Uterus (tissue), 2 donors: Measurements from ENCODE around the gene RPS6KL1.

Source experiments
- CTCF ChIP-seq, 4 experiments: fragments of 200-600 bp in 2 of 4; fragments of 450-650 bp in 2 of 4; sonication (generic) in 2 of 4; IDR thresholded peaks; one replicate each; pipeline ENCODE4 v1.5.1; 2016 to 2019; ENCODE audit warnings: antibody characterized with exemption in 4 of 4, mild to moderate bottlenecking in 2 of 4, moderate library complexity in 1 of 4
- POLR2A ChIP-seq, 2 donors: fragments of 450-650 bp; IDR thresholded peaks; one replicate each; pipeline ENCODE4 v1.6.1; 2016; ENCODE audit warnings: antibody characterized with exemption in 2 of 2, mild to moderate bottlenecking in 1 of 2, moderate library complexity in 1 of 2

- TF ChIP-seq CTCF (IDR thresholded peaks at IDR 0.05) (no peak), POLR2A (IDR thresholded peaks at IDR 0.05) (no peak)
These were observed 46.8 kb downstream of the RPS6KL1 start, which contains the start of gene PROX2 for GRCh38 chr14:74875941-74876913.
